ENCODE data around the gene C10orf90.

DNA sequence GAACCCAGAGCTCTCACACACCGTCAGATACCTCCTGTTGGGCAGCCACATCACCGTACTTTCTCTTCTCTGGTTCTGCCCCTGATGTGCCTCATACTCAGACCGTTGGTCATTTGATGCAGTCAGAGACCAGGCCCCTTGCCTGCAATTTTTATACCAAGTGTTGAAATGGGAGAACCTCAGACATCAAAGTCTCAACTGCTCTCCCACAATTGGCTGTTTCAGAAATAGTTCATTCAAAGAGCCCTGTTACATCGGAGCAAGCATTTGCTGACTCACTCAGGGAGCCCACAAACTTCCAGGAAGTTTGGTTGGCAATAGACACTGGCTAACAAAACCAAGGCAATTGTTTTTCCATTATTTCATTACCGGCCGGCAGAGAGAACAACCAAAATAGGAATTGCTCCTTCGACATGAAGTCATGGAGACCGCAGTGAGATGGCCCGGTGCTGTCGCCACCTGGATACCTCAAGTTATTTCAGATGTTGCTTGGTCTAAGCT is 248.7 kb downstream of the C10orf90 start:
- TF ChIP-seq EZH2phosphoT487 (conservative IDR thresholded peaks at IDR 0.05; ENCODE audit: low read length), result no peak
- TF ChIP-seq, protein P1, sequence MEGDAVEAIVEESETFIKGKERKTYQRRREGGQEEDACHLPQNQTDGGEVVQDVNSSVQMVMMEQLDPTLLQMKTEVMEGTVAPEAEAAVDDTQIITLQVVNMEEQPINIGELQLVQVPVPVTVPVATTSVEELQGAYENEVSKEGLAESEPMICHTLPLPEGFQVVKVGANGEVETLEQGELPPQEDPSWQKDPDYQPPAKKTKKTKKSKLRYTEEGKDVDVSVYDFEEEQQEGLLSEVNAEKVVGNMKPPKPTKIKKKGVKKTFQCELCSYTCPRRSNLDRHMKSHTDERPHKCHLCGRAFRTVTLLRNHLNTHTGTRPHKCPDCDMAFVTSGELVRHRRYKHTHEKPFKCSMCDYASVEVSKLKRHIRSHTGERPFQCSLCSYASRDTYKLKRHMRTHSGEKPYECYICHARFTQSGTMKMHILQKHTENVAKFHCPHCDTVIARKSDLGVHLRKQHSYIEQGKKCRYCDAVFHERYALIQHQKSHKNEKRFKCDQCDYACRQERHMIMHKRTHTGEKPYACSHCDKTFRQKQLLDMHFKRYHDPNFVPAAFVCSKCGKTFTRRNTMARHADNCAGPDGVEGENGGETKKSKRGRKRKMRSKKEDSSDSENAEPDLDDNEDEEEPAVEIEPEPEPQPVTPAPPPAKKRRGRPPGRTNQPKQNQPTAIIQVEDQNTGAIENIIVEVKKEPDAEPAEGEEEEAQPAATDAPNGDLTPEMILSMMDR (IDR thresholded peaks at IDR 0.05; ENCODE audit: insufficient read depth, low read length, poor library complexity, severe bottlenecking), result no peak

All from SU-DHL-6 (cell line).